Panc1 (cell line): ENCODE data around the gene MOB1B.

Source experiments
- CTCF ChIP-seq: fragments of 450-650 bp; IDR thresholded peaks from 2 replicates; pipeline ENCODE4 v1.5.1; 2017; ENCODE audit warnings: mild to moderate bottlenecking
- POLR2AphosphoS5 ChIP-seq: IDR thresholded peaks from 2 replicates; pipeline ENCODE4 v1.6.1; 2012; ENCODE audit warnings: mild to moderate bottlenecking, low read depth, low read length, moderate library complexity
- SIN3A ChIP-seq: IDR thresholded peaks from 2 replicates; pipeline ENCODE4 v1.6.1; 2012; ENCODE audit warnings: low read depth, mild to moderate bottlenecking, low read length, moderate library complexity, borderline replicate concordance; ENCODE audit not compliant: insufficient read depth
- TCF7L2 ChIP-seq: IDR thresholded peaks from 2 replicates; pipeline ENCODE4 v1.6.1; 2011; ENCODE audit warnings: mild to moderate bottlenecking, low read depth, low read length, inconsistent platforms

DNA sequence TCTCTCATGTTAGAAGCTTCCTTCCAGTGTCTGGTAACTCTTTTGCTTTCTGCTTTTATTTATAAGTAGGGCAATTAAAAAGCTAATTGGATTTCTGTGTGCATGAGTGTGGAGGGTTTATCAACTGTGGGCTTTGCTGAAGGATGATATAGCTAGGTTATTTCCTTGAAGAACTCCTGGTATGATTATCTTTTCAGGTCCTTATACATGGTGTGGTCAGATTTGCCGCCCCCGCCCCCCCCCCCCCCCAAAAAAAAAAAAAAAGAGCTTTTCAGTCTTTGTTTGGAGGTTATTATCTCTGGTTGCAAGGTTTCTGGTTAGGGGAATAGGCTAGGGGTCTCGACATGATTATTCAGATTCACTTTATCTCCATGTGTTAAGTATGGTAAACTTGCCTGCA, 35.9 kb downstream of the MOB1B start:
- TF ChIP-seq POLR2AphosphoS5 (no peak), SIN3A (no peak), CTCF (no peak), TCF7L2 (no peak)
